GM12872 (cell line): ENCODE results near the gene THOC2.

ENCODE experiments used
- TF ChIP-seq, protein P1 (sequence below): IDR thresholded peaks from 3 replicates; pipeline ENCODE4 v1.5.1; 2011; ENCODE audit warnings: low read depth, mild to moderate bottlenecking, low read length, moderate library complexity; ENCODE audit not compliant: insufficient read depth

The THOC2 gene

DNA sequence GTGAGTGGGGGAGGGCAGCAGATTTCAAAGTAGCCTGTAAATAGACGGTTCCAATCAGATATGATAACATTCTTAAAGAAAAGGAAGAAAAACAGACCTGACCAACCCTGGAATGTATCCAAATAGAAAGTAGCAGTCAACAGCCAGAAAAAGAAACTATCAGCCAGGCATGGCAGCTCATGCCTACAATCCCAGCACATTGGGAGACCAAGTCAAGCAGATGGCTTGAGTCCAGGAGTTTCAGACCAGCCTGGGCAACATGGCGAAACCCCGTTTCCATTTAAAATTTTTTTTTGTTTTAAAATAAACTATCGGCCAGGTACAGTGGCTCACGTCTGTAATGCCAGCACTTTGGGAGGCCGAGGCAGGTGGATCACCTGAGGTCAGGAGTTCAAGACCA, 125.0 kb downstream of the THOC2 start:
- TF ChIP-seq, protein P1, sequence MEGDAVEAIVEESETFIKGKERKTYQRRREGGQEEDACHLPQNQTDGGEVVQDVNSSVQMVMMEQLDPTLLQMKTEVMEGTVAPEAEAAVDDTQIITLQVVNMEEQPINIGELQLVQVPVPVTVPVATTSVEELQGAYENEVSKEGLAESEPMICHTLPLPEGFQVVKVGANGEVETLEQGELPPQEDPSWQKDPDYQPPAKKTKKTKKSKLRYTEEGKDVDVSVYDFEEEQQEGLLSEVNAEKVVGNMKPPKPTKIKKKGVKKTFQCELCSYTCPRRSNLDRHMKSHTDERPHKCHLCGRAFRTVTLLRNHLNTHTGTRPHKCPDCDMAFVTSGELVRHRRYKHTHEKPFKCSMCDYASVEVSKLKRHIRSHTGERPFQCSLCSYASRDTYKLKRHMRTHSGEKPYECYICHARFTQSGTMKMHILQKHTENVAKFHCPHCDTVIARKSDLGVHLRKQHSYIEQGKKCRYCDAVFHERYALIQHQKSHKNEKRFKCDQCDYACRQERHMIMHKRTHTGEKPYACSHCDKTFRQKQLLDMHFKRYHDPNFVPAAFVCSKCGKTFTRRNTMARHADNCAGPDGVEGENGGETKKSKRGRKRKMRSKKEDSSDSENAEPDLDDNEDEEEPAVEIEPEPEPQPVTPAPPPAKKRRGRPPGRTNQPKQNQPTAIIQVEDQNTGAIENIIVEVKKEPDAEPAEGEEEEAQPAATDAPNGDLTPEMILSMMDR = no peak

DNA sequence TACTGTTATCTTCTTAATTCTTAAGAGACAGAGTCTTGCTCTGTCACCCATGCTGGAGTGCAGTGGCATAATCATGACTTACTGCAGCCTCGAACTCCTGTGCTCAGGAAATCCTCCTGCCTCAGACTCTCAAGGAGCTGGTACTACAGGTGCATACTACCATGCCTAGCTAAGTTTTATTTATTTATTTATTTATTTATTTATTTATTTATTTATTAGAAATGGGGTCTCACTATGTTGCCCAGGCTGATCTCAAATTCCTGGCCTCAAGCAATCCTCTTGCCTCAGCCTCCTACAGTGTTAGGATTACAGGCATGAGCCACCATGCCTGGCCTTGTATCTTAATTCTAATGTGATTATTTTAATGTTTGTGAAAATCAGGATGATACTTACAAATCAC, 125.6 kb downstream of the THOC2 start:
- TF ChIP-seq, protein P1 = no peak

DNA sequence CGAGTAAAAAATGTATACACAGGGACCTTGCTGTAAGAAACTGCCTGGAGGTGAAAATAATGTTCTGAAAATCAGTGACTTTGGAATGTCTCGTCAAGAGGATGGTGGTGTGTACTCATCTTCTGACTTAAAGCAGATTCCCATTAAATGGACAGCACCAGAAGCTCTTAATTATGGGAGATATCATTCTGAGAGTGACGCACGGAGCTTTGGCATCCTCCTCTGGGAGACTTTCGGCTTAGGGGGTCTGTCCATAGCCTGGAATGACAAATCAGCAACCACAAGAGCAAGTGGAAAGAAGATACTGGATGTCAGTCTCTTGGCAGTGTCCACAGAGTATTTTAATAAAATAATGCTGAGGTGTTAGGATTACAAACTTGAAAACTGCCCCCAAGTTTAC, 129.4 kb downstream of the THOC2 start:
- TF ChIP-seq, protein P1 = no peak

DNA sequence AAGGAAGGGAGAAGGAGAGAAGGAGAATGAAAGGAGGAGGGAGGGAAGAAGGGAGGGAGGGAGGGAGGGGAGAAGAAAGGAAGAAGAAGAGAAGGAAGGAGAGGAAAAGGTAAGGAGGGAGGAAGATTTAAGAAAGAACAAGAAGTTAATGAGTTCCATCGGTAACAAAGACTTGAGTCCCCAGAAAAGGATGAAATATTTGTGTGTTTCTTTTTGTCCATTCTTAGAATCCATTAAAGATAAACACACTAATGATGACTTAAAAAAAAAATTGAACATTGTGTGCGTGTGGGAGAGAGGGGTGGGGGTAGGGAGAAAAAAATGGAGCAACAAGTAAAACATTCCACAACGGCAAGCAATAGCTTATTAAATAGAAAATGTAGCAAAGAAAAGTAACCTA, 131.4 kb downstream of the THOC2 start:
- TF ChIP-seq, protein P1 = no peak

DNA sequence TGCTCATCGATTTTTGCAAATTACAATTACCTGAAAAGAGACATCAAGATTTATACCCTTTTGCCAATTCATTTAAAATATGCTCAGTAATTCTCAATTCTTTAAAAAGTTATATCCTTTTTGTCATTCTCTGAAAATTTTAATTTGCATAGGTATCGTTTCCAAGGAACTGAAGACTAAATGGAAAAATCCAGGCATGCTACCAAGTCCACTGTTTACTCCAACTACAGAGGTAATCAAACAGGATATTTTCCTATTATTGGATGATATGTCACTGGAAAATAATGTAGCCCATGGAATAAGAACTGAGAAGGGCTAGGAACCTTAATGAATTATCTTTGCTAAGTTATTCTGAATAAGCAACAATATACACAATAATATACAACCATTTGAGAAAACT, 132.7 kb downstream of the THOC2 start:
- TF ChIP-seq, protein P1 = no peak

DNA sequence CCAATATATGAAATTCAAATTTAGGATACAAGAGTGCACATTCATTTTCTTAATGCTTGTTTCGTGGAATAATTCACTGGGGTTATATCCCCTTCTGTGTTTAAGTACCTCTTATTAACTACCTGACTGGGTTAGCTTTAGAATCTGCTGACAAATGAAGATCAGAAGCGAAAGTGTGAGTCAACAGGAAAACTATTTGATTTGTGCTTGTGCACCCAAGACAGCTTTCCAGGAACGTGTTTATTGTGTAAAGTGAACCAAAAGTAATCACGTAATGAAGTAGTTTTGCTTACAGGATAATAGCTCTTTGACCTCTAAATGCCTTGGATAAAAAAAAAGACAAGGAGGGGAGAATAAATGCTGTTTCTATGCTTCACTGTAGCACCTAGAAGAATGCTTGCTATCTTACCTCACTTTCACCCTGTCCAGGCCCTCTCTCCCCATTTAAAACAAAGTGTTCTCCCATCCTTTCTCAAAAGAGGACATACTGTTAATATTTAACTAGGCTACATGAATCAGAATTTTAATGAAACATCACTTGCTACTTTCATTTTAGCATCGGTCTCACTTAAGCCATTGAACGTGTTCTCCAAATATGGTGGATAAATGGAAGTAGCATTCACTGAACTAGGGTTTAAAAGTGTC, 141.9 kb downstream of the THOC2 start:
- TF ChIP-seq, protein P1 = no peak

DNA sequence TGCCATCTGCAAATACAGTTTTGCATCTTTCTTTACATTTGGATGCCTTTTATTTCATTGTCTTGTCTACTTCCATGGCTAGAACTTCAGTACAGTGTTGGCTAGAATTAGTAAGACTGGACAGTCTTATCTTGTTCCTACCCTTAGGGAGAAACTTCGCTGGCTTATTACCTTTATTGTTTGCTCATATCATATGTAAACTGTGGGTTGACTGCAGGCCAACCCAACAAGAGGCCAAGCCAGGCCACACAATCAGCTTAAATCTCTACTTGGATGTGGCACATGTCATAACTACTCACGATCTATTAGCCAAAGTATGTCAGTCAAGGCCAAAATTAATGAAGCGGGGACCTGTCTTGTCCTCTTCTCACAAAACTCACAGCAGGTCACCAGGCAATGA, 144.1 kb downstream of the THOC2 start:
- TF ChIP-seq, protein P1 = no peak
